T-helper 17 cell (primary cell): ENCODE measurements around the gene PHETA2. TPM values are rescaled to one million over a fixed set of nuclear protein-coding genes. Genes with fewer than 3 reads are reported as not detected.
"Not testable (repeated sequence)": the region's sequence is repeated elsewhere in the genome, so short reads cannot be mapped to it uniquely, and the experiment has no call there.

ENCODE experiments used
- ATAC-seq: fragments of 150-1000 bp; cut with Tn5 transposase; 2 replicates; pipeline ENCODE4 v1.10.0; 2021; ENCODE audit warnings: mild to moderate bottlenecking, moderate library complexity
- DNase-seq, 3 donors: peaks; one replicate each; pipeline versions ENCODE4 v3.0.0 to v3.0.0-alpha.2; 2020 to 2021
- H3K9me3 ChIP-seq: one replicate; pipeline ENCODE4 v1.7.0; 2013; ENCODE audit warnings: low read length, mild to moderate bottlenecking; ENCODE audit not compliant: control insufficient read depth, poor library complexity, severe bottlenecking
- H3K27ac Mint-ChIP-seq: one replicate; pipeline ENCODE4 v1.8.0; 2022; ENCODE audit warnings: mild to moderate bottlenecking, moderate library complexity, mixed read lengths
- H3K27me3 Mint-ChIP-seq: one replicate; pipeline ENCODE4 v1.8.0; 2022; ENCODE audit warnings: mixed read lengths
- H3K36me3 Mint-ChIP-seq: one replicate; pipeline ENCODE4 v1.8.0; 2022; ENCODE audit warnings: low read depth, mixed read lengths
- H3K4me1 Mint-ChIP-seq: one replicate; pipeline ENCODE4 v1.8.0; 2022; ENCODE audit warnings: mild to moderate bottlenecking, mixed read lengths
- H3K4me3 Mint-ChIP-seq: one replicate; pipeline ENCODE4 v1.8.0; 2022; ENCODE audit warnings: mild to moderate bottlenecking, moderate library complexity, mixed read lengths
- total RNA-seq, 4 donors: library from RNA in 2 of 4; stranded (reverse) in 2 of 4; gene quantifications; one replicate each; pipeline ENCODE4 v1.2.3 and lab custom pipeline; 2022 to 2026

PHETA2 gene
- total RNA-seq, 2 donors from 2014 or later: 0.90 to 2.1 TPM

DNA sequence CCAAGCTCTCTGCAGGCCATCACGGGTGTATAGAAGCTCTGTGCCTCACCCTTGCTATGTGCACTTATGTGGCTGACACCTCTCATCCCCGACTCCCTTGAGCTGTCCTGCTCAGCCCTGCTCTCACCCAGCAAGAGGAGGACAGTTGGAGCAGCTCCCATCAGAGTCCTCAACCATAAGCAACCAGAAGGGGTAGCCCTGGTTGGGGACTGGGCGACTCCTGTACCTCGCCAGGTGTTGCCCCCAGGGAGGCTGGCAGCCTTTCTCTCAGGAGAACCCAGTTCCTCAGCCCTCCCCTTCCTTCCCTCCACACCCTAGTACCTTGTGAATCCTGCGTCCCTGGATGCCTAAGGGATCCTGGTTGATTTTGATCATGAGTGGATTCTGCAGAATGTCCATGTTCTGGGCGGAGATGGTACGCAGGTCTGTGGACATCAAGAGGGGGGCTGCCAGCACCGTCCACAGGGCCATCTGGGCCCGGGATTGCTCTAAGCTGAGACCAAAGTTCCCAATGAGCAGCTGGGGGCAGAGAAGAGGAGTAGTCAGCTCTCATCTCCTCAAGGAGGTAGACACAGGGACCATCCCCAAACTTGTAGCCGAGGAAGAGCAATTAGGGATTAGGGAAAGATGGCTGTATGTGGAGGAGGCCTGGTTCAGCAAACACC lies 11.4 kb upstream of the PHETA2 start:
- no peaks in the 10 kb centered on the region for H3K9me3 ChIP-seq
- Mint-ChIP-seq H3K4me3 (no peak overlapping the region), H3K27me3 (no peaks in the 10 kb centered on the region), H3K27ac (no peak overlapping the region), H3K36me3 (peaks cover 8% of the 10 kb centered on the region), H3K4me1 (peaks cover 7% of the 10 kb centered on the region)
- ATAC-seq (no peak), DNase-seq (no peak)

DNA sequence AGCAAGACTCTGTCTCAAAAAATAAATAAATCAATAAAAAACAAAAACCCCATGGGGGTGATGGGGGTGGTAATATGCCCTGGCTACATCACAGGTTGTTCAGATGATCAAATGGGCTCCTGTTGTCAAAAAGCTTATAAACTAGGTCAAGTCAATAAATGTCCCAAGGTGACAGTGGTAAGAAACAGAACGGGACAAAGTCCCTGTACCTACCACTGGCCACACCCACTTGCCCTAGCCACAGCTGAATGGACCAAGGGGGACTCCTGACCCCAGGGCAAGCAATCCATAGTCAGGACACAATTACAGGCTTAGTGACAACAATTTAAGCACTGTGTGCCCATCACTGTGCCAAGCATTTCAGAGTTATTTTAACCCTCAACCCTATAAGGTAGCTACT lies 9.4 kb upstream of the PHETA2 start:
- ATAC-seq (no peak), DNase-seq (no peak)
- peaks cover 7% of the 10 kb centered on the region for H3K4me1 Mint-ChIP-seq
- no peak overlapping the region for H3K4me3 Mint-ChIP-seq
- no peaks in the 10 kb centered on the region for H3K9me3 ChIP-seq
- H3K27ac Mint-ChIP-seq: no peak overlapping the region
- H3K36me3 Mint-ChIP-seq: peaks cover 4% of the 10 kb centered on the region
- no peaks in the 10 kb centered on the region for H3K27me3 Mint-ChIP-seq

DNA sequence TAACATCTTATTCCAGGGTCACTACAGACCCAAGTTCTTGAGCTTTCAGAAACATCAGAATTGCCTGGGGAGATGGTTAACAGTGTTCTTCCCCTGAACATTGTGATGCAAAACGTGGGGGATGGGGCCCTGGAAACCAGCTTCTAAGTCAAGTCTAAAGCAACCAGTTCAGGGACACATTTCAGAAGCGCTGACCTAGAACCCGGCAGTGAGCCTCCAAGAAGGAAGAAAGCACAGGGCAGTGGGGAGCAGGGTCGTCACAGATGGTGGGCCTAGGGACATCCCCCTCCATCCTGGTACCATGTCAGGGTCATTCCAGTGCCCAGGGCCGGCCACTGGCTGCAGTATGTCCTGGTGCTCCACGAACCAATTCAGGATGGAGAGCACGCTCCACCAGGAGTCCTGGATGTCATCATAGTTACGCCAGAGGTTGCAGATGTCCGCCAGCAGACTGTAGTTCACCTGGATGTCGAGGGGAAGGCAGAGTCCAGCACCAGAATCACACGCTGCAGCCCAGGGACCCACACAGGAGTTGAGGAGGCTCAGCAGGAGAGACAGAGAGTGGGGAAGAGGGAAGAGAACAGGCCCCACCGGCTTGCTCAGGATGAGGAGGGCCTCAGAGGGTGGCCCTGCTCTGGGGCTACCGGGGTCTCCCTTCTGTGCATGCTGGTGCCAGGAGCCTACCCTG lies 8.5 kb upstream of the PHETA2 start:
- H3K27me3 Mint-ChIP-seq: no peaks in the 10 kb centered on the region
- DNase-seq (no peak), ATAC-seq (no peak)
- no peak overlapping the region for H3K4me3 Mint-ChIP-seq
- H3K4me1 Mint-ChIP-seq: peaks cover 10% of the 10 kb centered on the region
- peaks cover 4% of the 10 kb centered on the region for H3K36me3 Mint-ChIP-seq
- H3K9me3 ChIP-seq: no peaks in the 10 kb centered on the region
- H3K27ac Mint-ChIP-seq: no peak overlapping the region

DNA sequence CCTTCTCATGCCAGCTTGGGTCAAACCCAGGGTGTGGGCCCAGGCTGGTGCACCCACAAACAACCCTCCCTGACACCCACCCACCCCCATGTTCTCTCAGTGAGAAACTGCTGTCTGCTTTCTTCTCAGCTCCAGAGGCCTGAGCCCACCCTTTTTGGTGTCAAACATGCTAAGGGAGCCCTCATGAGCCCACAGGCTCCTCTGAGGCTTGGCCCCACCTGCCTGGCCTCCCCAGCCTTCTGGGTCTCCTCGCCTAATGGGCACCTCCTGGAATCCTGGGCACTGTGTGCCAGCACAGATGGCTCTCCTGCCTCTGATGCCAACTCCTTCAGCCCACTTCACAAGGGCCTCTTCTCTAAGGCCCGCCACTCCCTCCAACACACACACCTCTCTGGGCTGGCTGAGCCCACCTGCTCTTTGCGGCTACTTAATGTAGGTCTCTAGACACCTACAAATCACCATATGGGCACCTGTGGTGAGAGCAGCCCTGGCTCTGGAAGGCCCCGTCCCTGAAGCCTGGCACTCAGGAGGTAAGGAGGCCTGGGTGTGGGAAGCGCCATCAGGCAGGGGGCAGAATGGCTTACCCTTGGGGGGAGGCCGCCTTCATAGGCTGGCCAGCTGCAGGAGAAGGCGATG lies 7.8 kb upstream of the PHETA2 start:
- no peak overlapping the region for H3K27ac Mint-ChIP-seq

DNA sequence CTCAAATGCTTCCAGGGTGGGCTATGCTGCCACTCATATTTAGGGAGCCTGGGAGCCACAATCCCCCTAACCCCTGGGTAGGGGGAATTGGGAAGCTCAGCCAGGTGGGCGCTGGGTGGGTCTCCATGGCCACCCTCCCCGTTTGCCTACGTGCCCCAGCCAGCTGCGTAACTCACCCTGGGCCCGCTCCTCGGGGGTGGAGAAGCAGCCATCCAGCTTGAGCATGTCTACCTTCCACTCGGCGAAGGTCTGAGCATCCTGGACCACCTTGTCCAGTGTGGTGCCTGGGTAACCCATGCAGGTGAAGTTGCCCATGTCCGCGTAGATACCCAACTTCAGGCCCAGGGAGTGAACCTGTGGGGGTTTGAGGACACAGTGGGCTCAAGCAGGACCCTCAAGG lies 7.1 kb upstream of the PHETA2 start:
- Mint-ChIP-seq H3K27ac (peak overlapping the region; percentile 49), H3K36me3 (peaks cover 4% of the 10 kb centered on the region)
- no peak for DNase-seq

More for the DNA sequence above, 7.8 kb upstream of the PHETA2 start:
- DNase-seq (no peak), ATAC-seq (no peak)
- Mint-ChIP-seq H3K36me3 (peaks cover 4% of the 10 kb centered on the region), H3K4me1 (peaks cover 15% of the 10 kb centered on the region), H3K4me3 (no peak overlapping the region), H3K27me3 (no peaks in the 10 kb centered on the region)
- H3K9me3 ChIP-seq: no peaks in the 10 kb centered on the region

DNA sequence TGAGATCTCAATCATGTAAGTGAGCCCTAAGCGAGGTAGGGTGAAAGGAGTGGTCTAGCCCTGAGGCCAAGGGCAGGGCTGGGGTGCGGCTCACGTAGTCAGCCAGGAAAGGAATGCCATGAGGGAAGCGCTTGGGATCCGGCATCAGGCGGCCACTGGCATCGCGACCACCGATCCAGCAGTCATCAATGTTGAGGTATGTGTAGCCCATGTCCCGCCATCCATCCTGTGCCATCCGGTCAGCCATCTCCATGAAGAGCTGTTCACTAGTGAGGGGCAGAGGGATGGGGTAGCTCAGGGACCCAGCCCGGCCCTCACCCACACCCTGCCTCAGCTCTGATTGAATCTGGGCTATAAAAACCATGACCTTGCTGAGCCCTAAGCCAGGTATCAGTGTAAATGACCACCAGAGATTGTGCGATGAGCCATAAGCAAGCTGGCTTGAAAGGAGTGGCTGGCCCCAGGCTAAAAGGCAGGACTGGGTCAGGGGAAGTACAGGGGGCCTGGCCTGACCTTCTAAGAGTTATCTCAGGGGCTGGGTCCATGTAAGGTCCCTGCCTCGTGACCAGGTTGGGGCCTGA lies 6.3 kb upstream of the PHETA2 start:
- no peak for ATAC-seq
- peaks cover 24% of the 10 kb centered on the region for H3K4me1 Mint-ChIP-seq
- no peaks in the 10 kb centered on the region for H3K27me3 Mint-ChIP-seq
- H3K27ac Mint-ChIP-seq: peak overlapping the region; percentile 49
- H3K36me3 Mint-ChIP-seq: peaks cover 4% of the 10 kb centered on the region
- no peak overlapping the region for H3K4me3 Mint-ChIP-seq
- H3K9me3 ChIP-seq: no peaks in the 10 kb centered on the region
- no peak for DNase-seq

More for the DNA sequence above, 7.1 kb upstream of the PHETA2 start:
- Mint-ChIP-seq H3K4me1 (peaks cover 21% of the 10 kb centered on the region), H3K4me3 (no peak overlapping the region), H3K27me3 (no peaks in the 10 kb centered on the region)
- ATAC-seq: no peak
- no peaks in the 10 kb centered on the region for H3K9me3 ChIP-seq

DNA sequence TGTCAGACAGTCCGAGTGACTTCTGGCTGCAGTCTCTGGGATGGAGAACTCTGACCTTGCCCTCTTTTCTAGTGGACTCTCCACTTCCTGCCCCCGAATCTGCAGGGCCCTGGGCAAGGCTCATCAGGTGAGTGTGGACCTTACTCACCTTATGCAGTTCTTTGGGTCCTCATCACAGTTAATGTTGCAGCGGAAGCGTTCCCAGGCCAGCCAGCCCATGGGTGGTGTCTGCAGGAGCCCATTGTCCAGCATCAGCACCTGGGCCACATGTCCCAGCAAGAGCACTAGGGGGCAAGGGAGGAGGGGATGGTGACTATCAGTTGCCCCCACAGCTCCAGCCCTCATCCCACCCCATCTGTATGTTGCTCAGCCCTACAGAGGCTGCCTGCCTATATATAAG lies 5.8 kb upstream of the PHETA2 start:
- no peak for ATAC-seq
- Mint-ChIP-seq H3K27ac (no peak overlapping the region), H3K4me1 (peaks cover 29% of the 10 kb centered on the region), H3K27me3 (no peaks in the 10 kb centered on the region), H3K4me3 (no peak overlapping the region), H3K36me3 (peaks cover 2% of the 10 kb centered on the region)
- H3K9me3 ChIP-seq: no peaks in the 10 kb centered on the region
- DNase-seq: no peak

DNA sequence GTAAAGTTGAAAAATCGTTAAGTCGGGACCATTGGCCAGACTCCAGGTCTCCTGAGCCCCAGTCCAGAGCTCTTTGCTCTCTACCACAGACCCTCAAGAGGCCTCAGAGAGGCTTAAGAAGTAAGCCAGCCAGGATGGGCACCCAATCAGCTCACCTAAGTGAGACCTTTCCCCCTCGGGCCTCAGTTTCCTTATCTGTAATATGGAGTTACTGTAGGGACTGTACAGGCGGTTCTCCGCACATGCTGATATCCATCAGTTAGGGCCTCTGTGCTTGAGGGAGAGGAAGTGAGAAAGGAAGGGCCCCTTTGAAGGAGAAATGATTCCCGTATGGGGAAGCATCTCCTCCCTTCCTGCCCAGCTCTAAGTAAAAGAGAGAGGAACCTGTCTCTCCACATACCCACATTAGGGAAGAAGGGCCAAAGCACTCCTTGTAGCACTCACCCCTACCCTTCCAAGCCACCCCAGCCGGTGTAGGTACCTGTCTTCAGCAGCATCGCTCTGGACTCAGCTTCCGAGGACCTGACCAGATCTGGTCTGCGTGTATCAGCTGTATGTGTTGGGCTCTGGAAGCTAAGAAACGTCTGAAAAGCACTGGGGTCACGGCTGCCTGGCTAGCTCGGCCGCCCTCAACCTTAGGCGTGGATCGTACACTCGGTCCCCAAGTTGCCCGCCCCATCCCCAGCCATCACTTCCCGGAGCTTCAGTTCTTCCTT lies 4.1 kb upstream of the PHETA2 start:
- peak overlapping the region; percentile 94 for H3K4me3 Mint-ChIP-seq
- H3K4me1 Mint-ChIP-seq: peaks cover 30% of the 10 kb centered on the region
- no peaks in the 10 kb centered on the region for H3K9me3 ChIP-seq
- DNase-seq: no peak
- no peaks in the 10 kb centered on the region for H3K27me3 Mint-ChIP-seq
- H3K36me3 Mint-ChIP-seq: peaks cover 2% of the 10 kb centered on the region
- peak; percentile 14 for ATAC-seq
- H3K27ac Mint-ChIP-seq: peak overlapping the region; percentile 88

DNA sequence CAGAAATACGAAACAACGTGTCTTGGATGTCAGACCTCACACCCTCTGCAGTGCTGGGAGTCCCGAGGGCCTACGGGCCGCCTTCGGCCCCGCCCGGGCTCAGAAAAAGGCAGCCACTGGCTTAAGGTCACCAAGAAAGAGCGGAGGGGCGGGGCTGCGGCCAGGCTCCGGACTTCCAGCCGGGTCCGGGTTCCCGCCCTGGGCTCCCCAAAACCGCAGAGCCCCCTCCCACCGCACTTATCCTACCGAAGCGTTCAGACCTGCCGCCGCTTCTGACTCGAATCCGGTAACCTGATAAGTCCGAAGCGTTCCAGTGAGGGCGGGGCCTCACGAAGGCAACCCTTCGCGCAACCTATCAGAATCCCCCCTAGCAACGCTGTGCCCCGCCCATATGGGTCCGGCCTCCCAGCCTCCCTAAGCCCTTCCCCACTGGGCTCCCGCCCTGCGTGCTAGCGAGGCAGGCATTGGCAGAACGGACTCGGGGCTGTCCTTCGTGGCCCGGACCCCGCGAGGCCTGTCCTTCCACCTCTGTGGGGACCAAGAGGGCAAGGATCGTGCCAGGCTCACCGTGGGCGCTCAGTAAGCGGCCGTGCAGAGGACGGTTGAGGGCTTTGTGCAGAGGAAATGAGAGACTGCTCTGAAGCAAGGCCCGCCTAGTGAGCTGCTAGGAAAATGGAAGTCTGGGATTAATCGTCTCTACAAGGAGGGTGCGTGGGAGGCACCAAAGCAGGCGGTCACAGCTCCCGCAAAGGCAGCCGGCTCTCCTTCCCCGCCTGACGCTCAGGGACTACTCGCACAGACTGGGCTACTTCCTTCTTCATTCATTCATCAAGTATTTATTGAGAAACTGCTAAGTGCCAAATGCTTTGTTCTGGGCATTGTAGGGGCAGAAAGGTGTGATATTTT lies 3.3 kb upstream of the PHETA2 start, which contains the start of gene NAGA:
TSS of gene NAGA (minus strand) at position 296 of the 906 bp plus-strand sequence. CDS start 515 bp downstream, outside the sequence.
- H3K9me3 ChIP-seq: no peaks in the 10 kb centered on the region
- peak; percentile 99 for ATAC-seq
- Mint-ChIP-seq H3K27ac (peak within 1 kb of the TSS; percentile 88), H3K36me3 (no peaks in the 10 kb centered on the region), H3K4me1 (peaks cover 29% of the 10 kb centered on the region), H3K4me3 (peak within 1 kb of the TSS; percentile 94), H3K27me3 (no peaks in the 10 kb centered on the region)
- peak; percentile 83 to 88 (median 86) for DNase-seq

DNA sequence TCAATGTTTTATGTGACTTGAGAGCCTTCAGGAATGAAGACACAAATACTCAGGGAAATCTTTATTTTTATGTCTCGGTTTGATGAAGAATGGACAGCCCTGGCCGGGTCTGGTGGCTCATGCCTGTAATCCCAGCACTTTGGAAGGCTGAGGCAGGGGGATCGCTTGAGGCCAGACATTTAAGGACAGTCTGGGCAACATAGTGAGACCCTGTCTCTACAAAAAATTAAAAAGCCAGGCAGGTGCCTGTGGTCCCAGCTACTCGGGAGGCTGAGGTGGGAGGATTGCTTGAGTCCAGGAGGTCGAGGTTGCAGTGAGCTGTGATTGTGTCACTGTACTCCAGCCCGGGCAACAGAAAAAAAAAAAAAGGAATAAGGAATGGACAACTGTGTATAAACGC lies 2.5 kb upstream of the PHETA2 start:
- not testable (repeated sequence) for ATAC-seq, H3K27me3 Mint-ChIP-seq, H3K9me3 ChIP-seq, H3K36me3 Mint-ChIP-seq, DNase-seq
- Mint-ChIP-seq H3K4me1 (peaks cover 29% of the 10 kb centered on the region), H3K4me3 (peak overlapping the region; percentile 94), H3K27ac (peak overlapping the region; percentile 88)

DNA sequence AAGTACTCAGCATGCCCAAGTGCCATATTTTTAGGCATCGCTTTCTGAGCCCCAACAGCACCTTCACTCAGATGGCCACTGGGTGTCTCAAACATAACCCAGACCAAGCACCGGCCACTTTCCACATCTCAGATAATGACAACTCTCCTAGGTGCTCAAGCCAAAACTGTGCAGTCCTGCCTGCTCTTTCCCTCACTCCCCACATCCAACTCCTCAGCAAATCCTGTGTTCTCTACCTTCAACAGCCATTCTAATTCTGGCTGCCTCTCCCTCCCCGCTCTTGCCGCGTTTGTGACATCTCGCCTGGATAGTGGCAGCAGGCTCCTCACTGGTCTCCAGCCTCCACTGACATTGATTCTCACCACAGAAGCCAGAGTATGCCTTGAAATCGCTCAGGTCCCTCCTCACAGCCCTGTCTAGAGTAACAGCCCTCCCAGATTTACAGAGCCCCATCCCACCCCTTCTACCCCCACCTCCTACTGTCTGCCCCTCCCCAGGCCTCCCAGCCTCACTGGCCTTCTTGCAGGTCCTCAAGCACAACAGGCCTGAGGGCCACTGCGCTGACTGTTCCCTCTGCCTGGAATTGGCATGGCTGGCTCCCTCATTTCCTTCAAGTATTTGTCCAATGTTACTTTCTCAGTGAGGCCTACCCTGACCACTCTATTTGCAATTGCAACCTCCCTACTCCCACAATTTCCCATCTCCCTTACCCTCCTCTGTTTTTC lies 1.3 kb upstream of the PHETA2 start:
- H3K9me3 ChIP-seq: no peaks in the 10 kb centered on the region
- no peaks in the 10 kb centered on the region for H3K36me3 Mint-ChIP-seq
- peak overlapping the region; percentile 84 for H3K4me3 Mint-ChIP-seq
- DNase-seq (no peak), ATAC-seq (no peak)
- peaks cover 26% of the 10 kb centered on the region for H3K4me1 Mint-ChIP-seq
- peak overlapping the region; percentile 86 for H3K27ac Mint-ChIP-seq
- no peaks in the 10 kb centered on the region for H3K27me3 Mint-ChIP-seq
